ENCODE data around the gene ACSL3. TPM values are rescaled to one million over a fixed set of nuclear protein-coding genes. Genes with fewer than 3 reads are reported as not detected.

The ACSL3 gene
- total RNA-seq, 1 experiment from 2014 or later = 100 TPM

DNA sequence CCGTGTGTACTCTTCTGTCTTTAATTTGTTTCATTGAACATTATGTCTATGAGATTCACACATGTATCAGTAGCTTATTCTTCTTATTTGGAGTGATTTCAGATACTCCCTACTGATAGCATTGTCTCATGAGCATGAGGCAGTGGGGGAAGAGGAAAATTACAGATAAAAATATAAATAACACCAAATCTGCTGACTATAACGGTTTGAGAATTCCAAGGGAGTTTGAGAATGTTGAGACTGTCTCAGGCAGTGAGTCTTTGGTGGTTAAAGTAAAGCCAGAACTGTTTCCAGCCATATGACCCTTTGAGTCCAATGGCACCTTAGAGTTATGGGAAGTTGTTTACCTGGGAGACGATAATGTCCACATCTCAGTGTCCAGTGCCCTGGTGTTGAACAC, 118.6 kb downstream of the ACSL3 start:
- POLR2A ChIA-PET = no interaction called here
- Mint-ChIP-seq H3K9me3 (peaks cover 15% of the 10 kb centered on the region), H3K36me3 (peaks cover 15% of the 10 kb centered on the region), H3K4me1 (peaks cover 30% of the 10 kb centered on the region), H3K27me3 (ENCODE audit: low read depth) (peaks cover 11% of the 10 kb centered on the region), H3K4me3 (no peak overlapping the region), H3K27ac (no peak overlapping the region)
- no peak for ATAC-seq
- no peak for TF ChIP-seq RORB (CRISPR knock-in tag; IDR thresholded peaks at IDR 0.05)
- no peak for TF ChIP-seq FOXP1 (CRISPR knock-in tag; IDR thresholded peaks at IDR 0.05; ENCODE audit: borderline replicate concordance)
- TF ChIP-seq TCF7 (CRISPR knock-in tag; IDR thresholded peaks at IDR 0.05; ENCODE audit: low read depth) = no peak
- TF ChIP-seq, protein P1, sequence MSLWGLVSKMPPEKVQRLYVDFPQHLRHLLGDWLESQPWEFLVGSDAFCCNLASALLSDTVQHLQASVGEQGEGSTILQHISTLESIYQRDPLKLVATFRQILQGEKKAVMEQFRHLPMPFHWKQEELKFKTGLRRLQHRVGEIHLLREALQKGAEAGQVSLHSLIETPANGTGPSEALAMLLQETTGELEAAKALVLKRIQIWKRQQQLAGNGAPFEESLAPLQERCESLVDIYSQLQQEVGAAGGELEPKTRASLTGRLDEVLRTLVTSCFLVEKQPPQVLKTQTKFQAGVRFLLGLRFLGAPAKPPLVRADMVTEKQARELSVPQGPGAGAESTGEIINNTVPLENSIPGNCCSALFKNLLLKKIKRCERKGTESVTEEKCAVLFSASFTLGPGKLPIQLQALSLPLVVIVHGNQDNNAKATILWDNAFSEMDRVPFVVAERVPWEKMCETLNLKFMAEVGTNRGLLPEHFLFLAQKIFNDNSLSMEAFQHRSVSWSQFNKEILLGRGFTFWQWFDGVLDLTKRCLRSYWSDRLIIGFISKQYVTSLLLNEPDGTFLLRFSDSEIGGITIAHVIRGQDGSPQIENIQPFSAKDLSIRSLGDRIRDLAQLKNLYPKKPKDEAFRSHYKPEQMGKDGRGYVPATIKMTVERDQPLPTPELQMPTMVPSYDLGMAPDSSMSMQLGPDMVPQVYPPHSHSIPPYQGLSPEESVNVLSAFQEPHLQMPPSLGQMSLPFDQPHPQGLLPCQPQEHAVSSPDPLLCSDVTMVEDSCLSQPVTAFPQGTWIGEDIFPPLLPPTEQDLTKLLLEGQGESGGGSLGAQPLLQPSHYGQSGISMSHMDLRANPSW (CRISPR knock-in tag; conservative IDR thresholded peaks at IDR 0.05; ENCODE audit: low read depth) = no peak
- TF ChIP-seq NR1H2 (CRISPR knock-in tag; IDR thresholded peaks at IDR 0.05) = no peak
- TF ChIP-seq, protein P2, sequence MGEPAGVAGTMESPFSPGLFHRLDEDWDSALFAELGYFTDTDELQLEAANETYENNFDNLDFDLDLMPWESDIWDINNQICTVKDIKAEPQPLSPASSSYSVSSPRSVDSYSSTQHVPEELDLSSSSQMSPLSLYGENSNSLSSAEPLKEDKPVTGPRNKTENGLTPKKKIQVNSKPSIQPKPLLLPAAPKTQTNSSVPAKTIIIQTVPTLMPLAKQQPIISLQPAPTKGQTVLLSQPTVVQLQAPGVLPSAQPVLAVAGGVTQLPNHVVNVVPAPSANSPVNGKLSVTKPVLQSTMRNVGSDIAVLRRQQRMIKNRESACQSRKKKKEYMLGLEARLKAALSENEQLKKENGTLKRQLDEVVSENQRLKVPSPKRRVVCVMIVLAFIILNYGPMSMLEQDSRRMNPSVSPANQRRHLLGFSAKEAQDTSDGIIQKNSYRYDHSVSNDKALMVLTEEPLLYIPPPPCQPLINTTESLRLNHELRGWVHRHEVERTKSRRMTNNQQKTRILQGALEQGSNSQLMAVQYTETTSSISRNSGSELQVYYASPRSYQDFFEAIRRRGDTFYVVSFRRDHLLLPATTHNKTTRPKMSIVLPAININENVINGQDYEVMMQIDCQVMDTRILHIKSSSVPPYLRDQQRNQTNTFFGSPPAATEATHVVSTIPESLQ (CRISPR knock-in tag; IDR thresholded peaks at IDR 0.05) = no peak
- TF ChIP-seq MXD4 (CRISPR knock-in tag; IDR thresholded peaks at IDR 0.05; ENCODE audit: borderline replicate concordance) = no peak
- no peak for TF ChIP-seq ZNF138 (CRISPR knock-in tag; conservative IDR thresholded peaks at IDR 0.05)
- TF ChIP-seq, protein P3, sequence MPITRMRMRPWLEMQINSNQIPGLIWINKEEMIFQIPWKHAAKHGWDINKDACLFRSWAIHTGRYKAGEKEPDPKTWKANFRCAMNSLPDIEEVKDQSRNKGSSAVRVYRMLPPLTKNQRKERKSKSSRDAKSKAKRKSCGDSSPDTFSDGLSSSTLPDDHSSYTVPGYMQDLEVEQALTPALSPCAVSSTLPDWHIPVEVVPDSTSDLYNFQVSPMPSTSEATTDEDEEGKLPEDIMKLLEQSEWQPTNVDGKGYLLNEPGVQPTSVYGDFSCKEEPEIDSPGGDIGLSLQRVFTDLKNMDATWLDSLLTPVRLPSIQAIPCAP (CRISPR knock-in tag; IDR thresholded peaks at IDR 0.05) = no peak
- no peak for TF ChIP-seq JAZF1 (CRISPR knock-in tag; IDR thresholded peaks at IDR 0.05)
- TF ChIP-seq, protein P4, sequence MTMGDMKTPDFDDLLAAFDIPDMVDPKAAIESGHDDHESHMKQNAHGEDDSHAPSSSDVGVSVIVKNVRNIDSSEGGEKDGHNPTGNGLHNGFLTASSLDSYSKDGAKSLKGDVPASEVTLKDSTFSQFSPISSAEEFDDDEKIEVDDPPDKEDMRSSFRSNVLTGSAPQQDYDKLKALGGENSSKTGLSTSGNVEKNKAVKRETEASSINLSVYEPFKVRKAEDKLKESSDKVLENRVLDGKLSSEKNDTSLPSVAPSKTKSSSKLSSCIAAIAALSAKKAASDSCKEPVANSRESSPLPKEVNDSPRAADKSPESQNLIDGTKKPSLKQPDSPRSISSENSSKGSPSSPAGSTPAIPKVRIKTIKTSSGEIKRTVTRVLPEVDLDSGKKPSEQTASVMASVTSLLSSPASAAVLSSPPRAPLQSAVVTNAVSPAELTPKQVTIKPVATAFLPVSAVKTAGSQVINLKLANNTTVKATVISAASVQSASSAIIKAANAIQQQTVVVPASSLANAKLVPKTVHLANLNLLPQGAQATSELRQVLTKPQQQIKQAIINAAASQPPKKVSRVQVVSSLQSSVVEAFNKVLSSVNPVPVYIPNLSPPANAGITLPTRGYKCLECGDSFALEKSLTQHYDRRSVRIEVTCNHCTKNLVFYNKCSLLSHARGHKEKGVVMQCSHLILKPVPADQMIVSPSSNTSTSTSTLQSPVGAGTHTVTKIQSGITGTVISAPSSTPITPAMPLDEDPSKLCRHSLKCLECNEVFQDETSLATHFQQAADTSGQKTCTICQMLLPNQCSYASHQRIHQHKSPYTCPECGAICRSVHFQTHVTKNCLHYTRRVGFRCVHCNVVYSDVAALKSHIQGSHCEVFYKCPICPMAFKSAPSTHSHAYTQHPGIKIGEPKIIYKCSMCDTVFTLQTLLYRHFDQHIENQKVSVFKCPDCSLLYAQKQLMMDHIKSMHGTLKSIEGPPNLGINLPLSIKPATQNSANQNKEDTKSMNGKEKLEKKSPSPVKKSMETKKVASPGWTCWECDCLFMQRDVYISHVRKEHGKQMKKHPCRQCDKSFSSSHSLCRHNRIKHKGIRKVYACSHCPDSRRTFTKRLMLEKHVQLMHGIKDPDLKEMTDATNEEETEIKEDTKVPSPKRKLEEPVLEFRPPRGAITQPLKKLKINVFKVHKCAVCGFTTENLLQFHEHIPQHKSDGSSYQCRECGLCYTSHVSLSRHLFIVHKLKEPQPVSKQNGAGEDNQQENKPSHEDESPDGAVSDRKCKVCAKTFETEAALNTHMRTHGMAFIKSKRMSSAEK (CRISPR knock-in tag; IDR thresholded peaks at IDR 0.05; ENCODE audit: borderline replicate concordance) = no peak
- TF ChIP-seq NFATC4 (CRISPR knock-in tag; IDR thresholded peaks at IDR 0.05) = no peak
- no peak for TF ChIP-seq CREB1 (CRISPR knock-in tag; IDR thresholded peaks at IDR 0.05)
- TF ChIP-seq, protein P5, sequence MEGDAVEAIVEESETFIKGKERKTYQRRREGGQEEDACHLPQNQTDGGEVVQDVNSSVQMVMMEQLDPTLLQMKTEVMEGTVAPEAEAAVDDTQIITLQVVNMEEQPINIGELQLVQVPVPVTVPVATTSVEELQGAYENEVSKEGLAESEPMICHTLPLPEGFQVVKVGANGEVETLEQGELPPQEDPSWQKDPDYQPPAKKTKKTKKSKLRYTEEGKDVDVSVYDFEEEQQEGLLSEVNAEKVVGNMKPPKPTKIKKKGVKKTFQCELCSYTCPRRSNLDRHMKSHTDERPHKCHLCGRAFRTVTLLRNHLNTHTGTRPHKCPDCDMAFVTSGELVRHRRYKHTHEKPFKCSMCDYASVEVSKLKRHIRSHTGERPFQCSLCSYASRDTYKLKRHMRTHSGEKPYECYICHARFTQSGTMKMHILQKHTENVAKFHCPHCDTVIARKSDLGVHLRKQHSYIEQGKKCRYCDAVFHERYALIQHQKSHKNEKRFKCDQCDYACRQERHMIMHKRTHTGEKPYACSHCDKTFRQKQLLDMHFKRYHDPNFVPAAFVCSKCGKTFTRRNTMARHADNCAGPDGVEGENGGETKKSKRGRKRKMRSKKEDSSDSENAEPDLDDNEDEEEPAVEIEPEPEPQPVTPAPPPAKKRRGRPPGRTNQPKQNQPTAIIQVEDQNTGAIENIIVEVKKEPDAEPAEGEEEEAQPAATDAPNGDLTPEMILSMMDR (IDR thresholded peaks at IDR 0.05) = no peak
- TF ChIP-seq ELF4 (CRISPR knock-in tag; IDR thresholded peaks at IDR 0.05; ENCODE audit: low read depth) = no peak
- TF ChIP-seq, protein P6, sequence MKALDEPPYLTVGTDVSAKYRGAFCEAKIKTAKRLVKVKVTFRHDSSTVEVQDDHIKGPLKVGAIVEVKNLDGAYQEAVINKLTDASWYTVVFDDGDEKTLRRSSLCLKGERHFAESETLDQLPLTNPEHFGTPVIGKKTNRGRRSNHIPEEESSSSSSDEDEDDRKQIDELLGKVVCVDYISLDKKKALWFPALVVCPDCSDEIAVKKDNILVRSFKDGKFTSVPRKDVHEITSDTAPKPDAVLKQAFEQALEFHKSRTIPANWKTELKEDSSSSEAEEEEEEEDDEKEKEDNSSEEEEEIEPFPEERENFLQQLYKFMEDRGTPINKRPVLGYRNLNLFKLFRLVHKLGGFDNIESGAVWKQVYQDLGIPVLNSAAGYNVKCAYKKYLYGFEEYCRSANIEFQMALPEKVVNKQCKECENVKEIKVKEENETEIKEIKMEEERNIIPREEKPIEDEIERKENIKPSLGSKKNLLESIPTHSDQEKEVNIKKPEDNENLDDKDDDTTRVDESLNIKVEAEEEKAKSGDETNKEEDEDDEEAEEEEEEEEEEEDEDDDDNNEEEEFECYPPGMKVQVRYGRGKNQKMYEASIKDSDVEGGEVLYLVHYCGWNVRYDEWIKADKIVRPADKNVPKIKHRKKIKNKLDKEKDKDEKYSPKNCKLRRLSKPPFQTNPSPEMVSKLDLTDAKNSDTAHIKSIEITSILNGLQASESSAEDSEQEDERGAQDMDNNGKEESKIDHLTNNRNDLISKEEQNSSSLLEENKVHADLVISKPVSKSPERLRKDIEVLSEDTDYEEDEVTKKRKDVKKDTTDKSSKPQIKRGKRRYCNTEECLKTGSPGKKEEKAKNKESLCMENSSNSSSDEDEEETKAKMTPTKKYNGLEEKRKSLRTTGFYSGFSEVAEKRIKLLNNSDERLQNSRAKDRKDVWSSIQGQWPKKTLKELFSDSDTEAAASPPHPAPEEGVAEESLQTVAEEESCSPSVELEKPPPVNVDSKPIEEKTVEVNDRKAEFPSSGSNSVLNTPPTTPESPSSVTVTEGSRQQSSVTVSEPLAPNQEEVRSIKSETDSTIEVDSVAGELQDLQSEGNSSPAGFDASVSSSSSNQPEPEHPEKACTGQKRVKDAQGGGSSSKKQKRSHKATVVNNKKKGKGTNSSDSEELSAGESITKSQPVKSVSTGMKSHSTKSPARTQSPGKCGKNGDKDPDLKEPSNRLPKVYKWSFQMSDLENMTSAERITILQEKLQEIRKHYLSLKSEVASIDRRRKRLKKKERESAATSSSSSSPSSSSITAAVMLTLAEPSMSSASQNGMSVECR (CRISPR knock-in tag; IDR thresholded peaks at IDR 0.05; ENCODE audit: borderline replicate concordance) = no peak
- no peak for TF ChIP-seq ZBTB21 (CRISPR knock-in tag; IDR thresholded peaks at IDR 0.05; ENCODE audit: borderline replicate concordance)
- no peak for TF ChIP-seq GABPB1 (CRISPR knock-in tag; IDR thresholded peaks at IDR 0.05)
- CTCF ChIA-PET = no interaction called here
- DNase-seq (ENCODE audit: low spot score) = no peak

All from WTC11 (cell line).